GM04504 (cell line): ENCODE results near the gene RHOF.
"Not testable (repeated sequence)": the region's sequence is repeated elsewhere in the genome, so short reads cannot be mapped to it uniquely, and the experiment has no call there.

ENCODE experiments used
- DNase-seq: peaks from one replicate; pipeline ENCODE4 v3.0.0-alpha.2; 2012; ENCODE audit warnings: low read depth

Gene RHOF

DNA sequence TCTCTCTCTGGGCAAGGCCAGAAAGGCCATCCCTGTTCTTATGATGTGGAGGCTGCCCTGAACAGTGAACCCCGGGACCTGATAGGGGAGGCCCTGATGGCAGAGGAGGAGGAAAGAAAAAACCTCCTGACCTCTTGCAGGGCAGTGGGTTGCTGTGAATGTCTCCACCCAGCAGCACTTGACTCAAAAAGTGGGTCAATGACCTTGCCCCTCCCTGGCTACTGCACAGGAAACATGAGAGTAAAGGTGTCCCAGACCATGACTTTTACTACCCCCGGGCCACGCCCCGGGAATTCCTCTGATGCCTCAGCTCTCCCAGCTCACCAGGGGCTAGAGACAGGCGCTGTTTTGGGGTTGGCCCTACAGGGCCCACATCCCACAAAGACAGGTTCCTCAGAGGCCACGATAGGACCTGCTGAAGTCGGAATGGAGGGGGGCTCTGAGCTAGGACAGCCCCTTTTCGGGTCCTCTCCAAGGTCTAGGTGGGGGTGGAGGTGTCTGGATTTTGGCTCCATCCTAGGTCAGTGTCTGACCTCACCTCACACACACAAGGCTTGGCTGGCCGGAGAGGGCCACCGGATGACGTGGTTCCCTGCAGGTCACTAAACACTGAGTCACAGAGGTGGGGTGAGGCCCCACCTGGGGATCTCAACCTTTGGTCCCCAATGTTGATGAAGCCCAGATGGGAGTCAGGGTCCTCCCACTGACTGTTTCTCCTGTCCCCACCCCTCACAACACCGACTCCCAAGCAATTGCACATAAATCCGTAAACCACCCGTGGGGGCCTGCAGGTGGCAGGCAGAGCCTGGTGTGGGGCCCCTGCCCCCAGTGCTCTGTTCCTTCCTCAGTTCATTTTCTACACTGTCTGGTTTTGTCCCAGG is 1.6 kb downstream of the RHOF start:
- DNase-seq = no peak

DNA sequence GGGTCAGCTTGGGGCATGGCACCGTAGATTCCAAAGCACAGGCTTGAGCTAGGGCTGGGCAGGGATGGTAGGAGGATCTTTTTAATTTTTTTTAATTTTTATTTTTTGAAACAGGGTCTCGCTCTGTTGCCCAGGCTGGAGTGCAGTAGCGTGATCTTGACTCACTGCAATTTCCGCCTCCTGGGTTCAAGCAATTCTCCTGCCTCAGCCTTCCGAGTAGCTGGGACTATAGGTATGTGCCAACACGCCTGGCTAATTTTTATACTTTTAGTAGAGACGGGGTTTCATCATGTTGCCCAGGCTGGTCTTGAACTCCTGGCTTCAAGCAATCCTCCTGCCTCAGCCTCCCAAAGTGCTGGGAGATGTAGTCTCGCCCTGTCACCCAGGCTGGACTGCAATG is 2.7 kb downstream of the RHOF start:
- DNase-seq = not testable (repeated sequence)

DNA sequence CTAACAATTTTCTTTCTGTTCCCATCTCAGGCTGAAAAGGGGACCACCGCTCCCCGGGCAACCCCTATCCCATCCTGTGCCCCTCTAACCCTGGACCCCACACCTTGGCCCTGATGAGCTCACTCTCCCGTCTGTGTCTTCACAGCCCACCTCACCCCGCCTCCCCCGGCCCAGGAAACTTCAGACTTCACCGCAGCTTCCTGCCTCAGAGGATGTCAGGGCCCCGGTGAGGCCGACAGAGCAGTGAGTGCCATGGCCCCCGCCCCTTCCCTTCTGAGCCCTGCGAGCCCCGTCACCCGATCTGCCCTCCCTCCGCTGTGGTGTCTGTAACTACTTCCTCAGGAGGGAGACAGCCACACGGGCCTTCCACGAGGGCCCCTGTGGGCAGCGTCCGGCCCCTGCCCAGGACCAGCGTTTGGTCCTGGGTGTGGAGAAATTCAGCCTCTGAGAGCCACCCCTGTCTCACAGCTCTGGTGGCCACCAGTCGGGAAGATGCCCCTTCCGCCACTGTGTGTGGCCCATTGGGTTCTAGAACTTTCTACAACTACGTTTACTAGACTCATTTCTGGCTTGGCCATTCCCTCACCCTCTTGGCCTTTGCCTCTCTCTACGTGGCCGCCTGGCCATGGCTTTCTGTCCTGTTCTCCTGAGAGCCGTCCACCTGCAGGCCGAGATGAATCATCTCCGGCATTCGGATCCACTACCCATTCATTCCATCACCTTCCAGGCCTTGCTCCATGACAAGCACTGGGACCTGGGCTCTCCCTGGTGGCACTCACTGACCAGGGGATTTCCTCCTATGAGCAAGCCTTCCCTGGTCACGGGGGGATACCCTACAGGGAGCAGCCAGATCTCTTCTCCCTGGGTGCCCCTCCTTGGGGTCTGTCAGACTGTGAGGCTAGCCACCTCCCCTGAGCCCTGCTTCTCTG is 3.4 kb downstream of the RHOF start:
- DNase-seq = no peak

DNA sequence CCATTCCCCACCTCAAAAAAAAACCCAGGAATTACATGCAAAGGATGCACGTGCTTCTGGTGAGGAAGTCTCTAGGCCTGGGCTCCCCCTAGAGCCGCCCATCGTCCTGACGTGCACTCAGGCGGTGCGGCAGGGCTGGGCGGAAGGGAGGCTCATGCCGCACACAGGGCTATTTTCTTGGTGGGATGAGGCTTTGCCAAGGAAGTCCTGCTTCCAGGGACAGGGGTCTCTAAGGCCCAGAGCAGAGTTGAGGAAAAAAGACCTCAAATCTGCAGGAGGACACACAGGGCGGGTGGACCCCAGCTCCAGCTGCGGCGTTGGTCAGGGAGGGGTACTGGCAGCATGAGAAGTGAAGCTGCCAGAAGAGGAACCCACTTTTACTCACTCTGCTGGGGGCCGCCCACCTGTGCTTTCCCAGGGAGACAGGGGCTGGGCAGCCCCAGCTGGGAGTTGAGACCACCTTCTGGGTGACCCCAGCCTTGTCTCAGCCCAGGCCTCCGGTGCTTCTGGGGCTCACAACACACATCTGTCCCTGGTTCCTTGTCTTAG is 4.2 kb downstream of the RHOF start:
- no peak for DNase-seq

DNA sequence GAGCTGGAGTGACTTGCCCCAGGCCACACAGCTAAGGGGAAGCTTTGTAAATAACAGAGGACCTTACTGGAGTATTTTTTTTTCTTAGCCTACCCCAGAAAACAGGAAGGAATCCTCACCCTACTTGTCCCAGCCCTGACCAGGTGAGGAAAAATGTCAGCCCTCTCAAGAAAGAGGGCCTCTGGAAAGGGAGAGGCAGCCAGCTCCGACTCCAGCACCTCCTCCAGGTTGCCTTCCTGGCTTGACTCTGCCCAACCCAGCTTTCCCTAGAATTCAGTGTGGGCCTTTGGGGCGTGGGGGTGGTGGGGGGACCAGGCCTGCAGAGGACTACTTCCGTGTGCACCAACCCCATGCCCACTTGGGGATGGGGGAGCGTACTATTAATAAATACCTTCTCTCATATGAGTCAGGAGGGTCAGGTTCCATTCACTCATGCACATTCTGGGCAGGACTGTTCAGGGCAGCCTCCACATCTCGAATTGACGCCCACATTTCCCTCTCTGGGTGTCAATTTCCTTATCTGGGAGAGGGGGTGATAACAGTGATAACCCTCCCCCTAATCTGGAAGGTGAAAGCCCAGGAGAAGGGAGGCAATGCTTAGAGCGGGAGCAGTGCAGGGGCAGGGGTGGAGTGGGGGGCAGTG is 5.2 kb downstream of the RHOF start:
- no peak for DNase-seq

DNA sequence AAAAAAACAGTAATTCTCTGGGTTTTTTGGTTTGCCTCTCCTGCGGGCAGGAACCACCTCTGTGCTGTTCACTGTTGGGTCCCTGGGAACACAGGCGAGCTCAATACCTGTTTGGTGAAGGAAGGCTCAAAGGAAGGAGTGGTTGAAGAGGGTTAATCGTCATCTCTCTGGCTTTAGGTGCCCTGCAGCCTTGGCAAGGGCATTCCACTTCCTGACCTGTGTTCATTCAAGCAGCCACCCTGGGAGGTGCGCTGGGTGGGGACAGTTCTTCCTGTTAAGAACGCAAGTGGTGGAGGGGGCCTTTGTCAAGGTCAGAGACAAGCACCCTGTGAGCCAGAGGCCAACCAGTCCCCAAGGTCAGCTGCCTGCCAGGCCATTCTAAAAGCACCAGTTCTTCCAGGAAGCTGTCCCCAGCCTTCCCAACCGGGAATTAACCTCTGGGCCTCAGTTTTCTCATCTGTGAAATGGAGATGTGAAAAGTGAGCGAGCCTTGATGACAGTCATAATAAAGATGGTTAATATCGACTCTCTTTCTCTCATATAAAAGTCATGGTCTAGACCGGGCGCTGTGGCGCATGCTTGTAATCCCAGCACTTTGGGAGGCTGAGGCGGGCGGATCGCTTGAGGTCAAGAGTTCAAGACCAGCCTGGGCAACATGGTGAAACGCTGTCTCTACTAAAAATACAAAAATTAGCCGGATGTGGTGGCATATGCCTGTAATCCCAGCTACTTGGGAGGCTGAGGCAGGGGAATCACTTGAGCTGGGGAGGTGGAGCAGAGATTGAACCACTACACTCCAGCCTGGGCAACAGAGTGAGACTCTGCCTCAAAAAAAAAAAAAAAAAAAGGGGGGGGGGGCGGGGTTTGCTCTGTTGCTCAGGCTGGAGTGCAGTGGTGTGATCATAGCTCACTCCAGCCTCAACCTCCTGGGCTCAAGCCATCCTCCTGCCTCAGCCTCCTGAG is 6.1 kb downstream of the RHOF start:
- no peak for DNase-seq

DNA sequence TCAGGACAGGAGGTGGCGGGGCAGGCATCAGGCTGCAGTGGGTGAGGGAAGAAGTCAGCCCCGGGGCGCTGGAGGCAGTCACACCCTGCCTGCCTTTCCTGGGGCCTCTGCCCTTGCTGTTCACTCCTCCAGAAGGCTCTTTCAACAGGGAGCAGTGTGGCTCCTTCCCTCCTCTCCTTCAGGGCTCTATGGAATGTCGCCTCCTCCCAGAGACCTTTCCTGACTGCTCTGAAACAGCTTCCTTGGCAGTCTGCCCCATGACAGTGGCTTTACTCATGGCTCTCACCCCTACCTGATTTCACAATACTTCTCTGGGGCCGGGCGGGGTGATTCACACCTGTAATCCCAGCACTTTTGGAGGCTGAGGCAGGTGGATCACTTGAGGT is 7.1 kb downstream of the RHOF start:
- DNase-seq = peak; percentile 88

DNA sequence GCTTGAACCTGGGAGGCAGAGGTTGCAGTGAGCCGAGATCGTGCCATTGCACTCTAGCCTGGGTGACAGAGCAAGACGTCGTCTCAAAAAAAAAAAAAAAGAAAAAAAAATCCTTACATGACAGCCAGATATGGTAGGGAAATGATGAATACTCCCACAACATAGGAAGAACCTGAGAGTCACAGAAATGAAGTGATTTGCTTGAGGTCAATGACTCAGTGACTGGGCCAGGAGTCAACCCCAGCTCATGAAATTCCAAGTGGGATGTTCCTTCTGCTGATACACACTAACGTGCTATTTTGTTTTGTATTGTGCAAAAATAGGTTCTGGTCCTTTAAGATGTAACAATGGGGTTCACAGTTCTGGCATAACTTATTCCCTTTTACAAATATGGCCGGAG is 9.0 kb downstream of the RHOF start:
- DNase-seq = peak; percentile 76

DNA sequence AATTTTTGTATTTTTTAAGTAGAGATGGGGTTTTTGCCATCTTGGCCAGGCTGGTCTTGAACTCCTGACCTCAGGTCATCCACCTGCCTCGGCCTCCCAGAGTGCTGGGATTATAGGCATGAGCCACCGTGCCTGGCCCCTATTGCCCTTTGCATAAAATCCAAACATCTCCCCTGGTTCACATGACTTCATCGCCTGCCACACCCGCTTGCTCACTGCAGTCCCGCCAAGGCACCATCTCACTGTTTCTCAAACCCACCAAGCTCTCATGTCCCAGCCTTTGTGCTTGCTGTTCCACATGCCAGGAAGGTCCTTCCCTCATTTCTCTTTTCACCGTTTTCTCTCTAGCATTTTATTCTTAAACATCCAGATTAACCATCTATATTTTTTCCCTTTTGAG is 9.7 kb downstream of the RHOF start:
- no peak for DNase-seq

DNA sequence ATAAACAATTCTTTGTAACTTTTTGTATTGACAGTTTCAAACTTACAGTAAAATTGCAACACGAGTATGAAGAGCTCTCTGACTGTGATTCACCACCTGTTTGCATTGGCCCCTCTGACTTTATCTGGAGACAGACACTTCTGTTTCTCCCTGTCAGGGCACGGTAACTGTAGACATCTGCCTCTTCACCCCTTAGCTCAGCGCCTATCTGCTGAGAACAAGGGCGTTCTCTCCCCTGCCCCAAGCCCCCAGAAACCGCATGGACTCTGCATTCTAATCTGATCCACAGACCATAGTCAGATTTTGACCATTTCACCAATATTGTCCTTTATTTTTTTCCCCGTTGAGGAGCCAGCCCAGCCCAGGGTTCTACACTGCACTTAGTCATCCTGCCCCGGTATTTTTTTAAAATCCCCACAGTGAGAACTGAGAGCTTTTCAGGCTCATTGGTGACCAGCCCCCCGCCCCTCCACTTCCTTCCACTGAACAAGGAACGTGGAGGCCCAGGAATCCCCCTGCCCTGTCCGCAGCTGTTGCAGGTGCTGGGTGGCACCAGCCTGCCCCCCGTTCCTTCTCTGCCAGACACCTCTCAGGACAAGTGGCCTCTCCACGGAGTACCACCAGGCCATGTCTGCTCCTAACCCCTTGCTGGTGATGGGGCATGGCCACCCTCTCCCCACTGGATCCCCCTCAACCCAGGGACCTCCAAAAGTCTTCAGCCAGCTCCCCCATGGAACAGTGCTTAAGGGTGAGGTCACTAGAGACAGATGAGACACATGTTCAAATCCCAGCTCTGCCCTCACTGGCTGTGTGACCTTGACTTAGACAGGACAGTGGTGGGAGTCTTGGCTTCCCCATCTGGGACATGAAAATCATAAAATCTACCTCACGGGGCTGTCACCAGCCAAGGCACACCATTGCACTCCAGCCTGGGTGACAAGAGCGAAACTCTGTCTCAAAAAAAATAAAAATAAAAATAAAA is 11.2 kb downstream of the RHOF start:
- no peak for DNase-seq

DNA sequence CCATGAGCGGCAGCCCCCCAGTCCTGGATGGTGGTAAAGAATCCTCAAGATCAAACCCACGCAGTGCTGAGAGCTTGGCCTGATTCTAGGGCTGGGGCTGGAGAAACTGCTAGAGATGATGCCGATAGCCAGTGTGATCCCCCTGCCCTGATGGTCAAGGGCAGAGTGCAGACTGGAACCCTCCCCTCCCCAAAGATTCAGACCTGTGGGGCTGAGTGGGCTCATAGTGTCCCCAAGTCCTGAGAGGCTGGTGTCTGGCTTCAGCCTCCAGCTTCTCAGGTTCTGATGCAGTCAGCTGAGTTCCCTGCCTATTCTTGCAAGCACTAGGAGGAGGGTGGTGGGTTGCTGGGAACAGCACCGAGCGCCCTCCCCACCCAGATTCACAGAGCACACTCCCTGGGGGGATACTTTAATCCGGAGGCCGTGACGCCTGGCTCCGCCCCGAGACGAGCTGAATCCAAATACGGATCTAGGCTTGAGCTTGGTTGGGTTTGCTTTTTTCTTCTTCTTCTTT is 11.9 kb downstream of the RHOF start:
- no peak for DNase-seq

DNA sequence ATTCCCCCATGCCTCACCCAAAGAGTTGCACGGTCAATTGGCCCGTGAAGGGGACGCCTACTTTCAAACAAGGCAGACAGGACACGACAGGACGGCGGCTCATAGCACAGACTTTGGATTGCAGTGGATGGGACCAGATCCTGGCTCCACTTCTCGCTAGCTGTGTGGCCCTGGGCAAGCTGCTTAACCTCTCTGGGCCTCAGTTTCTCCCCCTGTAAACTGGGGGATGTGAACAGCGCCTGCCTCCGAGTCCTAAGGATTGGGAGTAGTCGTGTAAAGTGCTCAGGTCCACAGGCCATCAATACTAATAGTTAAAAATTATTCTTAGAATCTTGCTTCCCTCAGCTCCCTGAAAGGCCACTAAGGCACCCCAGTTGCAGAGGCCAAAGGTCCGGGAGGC is 13.1 kb downstream of the RHOF start:
- DNase-seq = no peak

DNA sequence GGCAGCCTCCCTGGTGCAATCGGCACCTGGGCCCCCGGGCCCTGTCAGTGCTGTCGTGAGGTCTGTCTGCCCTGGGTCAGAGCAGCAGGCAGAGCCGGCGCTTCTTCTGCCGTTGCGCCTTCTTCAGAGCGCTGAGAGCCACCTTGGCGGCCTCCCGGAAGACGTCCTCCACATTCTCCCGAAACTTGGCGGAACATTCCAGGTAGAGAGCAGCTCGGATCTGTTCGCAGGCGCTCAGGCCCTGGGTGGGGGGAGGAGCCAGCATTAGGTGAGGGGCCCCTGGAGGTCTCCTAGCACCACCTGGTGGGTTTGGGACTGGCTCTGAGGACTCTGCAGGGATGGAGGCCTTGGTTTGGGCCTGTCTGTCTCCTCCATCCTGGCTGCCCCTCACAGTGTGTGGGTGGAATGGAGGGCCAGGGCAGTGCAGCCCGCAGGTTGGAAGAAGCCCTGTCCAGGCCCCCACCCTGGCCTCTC is 14.0 kb downstream of the RHOF start:
- DNase-seq = no peak

DNA sequence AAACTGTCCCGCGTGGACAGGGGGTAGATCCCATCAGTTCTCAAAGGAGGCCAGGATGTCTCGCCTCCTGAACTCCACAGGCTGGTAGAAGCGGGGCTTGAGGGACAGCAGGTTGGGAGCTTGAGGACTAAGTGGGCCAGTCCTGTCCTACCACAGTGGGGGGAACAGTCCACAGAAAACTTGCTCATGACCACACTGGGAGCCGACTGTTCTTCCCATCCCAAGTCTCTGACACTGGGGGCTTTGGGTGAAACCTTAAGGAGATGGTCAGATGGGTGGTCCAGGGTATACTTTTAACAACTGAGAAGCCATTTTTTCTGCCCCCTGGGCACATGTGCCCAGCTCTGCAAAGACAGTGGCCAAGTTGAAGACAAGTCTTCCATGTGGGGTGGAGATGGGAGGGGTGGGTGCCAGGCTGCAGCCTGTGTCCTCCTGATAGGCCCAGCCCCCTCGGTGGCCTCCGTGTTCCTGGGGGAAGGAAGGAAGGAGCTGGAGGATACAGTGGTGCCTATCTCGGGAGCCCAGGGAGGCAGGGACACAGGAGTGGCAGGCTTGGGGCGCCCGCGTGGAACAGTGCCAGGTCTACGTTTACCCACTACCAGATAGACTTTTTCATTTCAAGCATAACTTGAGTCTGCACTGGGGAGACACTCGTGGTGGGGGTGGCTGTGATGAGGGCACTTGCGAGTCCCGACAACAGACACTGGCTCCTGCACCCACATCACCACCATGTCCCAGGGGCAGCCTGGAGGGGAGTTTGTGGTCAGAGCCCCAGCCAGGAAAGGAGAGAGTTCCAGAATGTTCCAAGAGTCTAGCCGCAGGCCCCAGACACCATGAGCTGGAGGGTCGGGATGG is 14.7 kb downstream of the RHOF start:
- DNase-seq = no peak

DNA sequence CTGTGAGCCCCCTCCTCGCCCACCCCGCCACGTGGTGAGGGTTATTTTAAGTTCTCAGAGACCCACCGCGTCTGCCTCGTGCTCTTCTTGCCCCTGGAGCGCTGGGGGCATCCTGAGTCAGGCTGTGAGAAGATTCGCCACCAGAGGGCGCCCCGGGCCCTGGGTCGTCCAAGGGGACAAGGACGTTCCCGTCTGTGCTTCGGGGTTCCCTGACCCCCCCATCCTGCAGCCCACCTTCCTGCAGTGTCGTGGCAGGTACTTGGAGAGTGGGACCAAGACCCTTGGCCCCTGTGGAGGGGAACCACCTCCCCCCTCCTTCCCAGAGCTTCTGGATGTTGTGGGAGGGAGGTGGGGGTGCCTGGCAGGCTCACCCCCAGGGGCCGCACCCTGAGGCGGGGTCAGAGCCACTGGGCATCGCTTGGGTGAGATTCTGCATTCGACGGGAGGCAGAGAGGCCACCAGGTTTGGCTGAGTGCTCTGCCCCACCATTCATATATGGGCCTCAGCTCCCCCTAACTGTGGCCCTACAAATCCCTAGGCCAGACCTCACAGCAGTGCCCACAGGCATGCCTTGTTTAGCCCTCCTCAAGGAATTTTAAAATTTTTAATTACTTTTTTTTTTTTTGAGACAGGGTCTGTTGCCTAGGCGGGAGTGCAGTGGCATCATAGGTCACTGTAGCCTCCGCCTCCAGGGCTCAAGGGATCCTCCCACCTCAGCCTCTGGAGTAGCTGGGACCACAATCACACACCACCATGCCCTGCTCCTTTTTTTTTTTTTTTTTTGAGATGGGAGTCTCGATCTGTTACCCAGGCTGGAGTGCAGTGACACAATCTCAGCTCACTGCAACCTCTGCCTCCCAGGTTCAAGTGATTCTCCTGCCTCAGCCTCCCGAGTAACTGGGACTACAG is 17.0 kb downstream of the RHOF start:
- DNase-seq = no peak

DNA sequence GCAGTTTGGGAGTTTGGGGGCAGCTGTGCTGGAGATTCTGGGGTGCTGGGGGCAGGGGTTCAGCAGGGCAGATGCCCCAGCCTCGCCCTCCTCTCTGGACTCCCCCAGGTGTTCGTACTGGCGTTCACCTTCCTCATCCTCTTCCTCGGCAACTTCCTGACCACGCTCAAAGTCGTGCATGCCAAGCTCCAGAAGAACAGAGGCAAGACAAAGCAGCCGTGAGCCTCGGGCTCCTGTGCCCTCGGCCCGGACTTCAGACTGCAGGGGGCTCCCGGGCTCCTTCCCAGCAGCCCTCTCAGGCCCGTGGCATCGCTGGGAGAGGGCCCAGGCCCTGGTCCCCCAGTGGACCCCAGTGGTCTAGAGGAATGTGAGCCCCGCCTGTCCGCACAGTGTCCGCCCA is 18.0 kb downstream of the RHOF start:
- no peak for DNase-seq

DNA sequence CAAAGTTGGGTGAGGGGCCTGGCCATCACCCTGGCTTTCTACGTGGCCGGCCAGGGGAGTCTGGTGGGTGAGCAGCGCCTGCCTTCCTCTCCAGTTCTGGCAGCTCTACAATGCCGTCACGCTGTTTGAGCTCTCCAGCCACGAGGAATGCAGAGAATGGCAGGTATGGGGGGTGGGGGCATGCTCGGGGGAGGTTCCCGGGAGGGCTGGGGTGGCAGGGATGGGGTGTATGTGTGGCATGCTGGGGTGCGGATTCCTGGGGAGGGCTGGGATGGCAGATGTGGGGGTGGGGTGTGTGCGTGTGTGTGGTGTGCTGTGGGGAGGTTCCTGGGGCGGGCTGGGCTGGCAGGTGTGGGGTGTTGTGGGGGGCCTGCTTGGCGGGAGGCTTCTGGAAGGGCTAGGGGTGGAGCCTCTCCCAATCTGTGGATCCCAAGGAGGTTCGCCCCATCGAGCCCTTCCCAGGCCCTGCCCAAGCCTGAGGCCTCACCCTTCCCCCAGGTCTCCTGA is 18.5 kb downstream of the RHOF start:
- DNase-seq = no peak
